GM12878 (cell line): ENCODE results near the gene TRAPPC2B. TPM values are rescaled to one million over a fixed set of nuclear protein-coding genes. Genes with fewer than 3 reads are reported as not detected.
A peak's percentile ranks its signal among the peaks of the same experiment; 100 is the strongest.

ENCODE experiments used
- ATF7 ChIP-seq: fragments of 450-650 bp; IDR thresholded peaks from 2 replicates; pipeline ENCODE4 v1.6.1; 2016; ENCODE audit warnings: low read depth, mild to moderate bottlenecking
- BHLHE40 ChIP-seq, 2 experiments: fragments of 450-650 bp in 1 of 2; IDR thresholded peaks; 2 replicates each; pipeline ENCODE4 v1.6.1; 2011 to 2017; ENCODE audit warnings: low read depth in 2 of 2, borderline replicate concordance in 1 of 2, improper control_type of control experiment in 1 of 2, low read length in 1 of 2, mild to moderate bottlenecking in 1 of 2
- CEBPZ ChIP-seq: fragments of 150-350 bp; IDR thresholded peaks from 2 replicates; pipeline ENCODE4 v1.6.1; 2016; ENCODE audit warnings: low read depth, low read length
- CREB1 ChIP-seq: IDR thresholded peaks from 2 replicates; pipeline ENCODE4 v1.6.1; 2012; ENCODE audit warnings: low read depth, mild to moderate bottlenecking, inconsistent platforms
- CTCF ChIP-seq, 3 experiments: IDR thresholded peaks in 2 of 3; conservative IDR thresholded peaks in 1 of 3; 2 replicates each; pipeline ENCODE4 v1.5.1; 2011; ENCODE audit warnings: low read depth in 3 of 3, low read length in 3 of 3, mild to moderate bottlenecking in 3 of 3, control low read depth in 2 of 3, moderate library complexity in 2 of 3, inconsistent platforms in 1 of 3, mixed read lengths in 1 of 3; ENCODE audit not compliant: control insufficient read depth in 2 of 3, insufficient read depth in 1 of 3; ENCODE audit errors: extremely low read depth in 1 of 3
- FOXM1 ChIP-seq: IDR thresholded peaks from 2 replicates; pipeline ENCODE4 v1.6.1; 2012; ENCODE audit warnings: low read depth, mild to moderate bottlenecking, inconsistent platforms, low read length, moderate library complexity
- GABPA ChIP-seq: IDR thresholded peaks from 2 replicates; pipeline ENCODE4 v1.6.1; 2014; ENCODE audit warnings: antibody characterized with exemption, low read depth, mild to moderate bottlenecking, inconsistent platforms
- HDGF ChIP-seq: fragments of 450-650 bp; IDR thresholded peaks from 2 replicates; pipeline ENCODE4 v1.6.1; 2016; ENCODE audit warnings: antibody characterized with exemption
- LARP7 ChIP-seq: fragments of 450-650 bp; IDR thresholded peaks from 2 replicates; pipeline ENCODE4 v1.6.1; 2017; ENCODE audit warnings: mild to moderate bottlenecking
- MTA3 ChIP-seq: IDR thresholded peaks from 2 replicates; pipeline ENCODE4 v1.6.1; 2012; ENCODE audit warnings: low read length, inconsistent platforms, borderline replicate concordance
- NBN ChIP-seq: fragments of 450-650 bp; IDR thresholded peaks from 2 replicates; pipeline ENCODE4 v1.6.1; 2016
- NFYB ChIP-seq: IDR thresholded peaks from 2 replicates; pipeline ENCODE4 v1.6.1; 2011; ENCODE audit warnings: low read depth, mild to moderate bottlenecking, low read length, improper control_type of control experiment, moderate library complexity; ENCODE audit not compliant: insufficient read depth
- NR2F1 ChIP-seq: fragments of 450-650 bp; conservative IDR thresholded peaks from 2 replicates; pipeline ENCODE4 v1.6.1; 2017; ENCODE audit warnings: mild to moderate bottlenecking
- POLR2A ChIP-seq: IDR thresholded peaks from 2 replicates; pipeline ENCODE4 v1.6.1; 2011; ENCODE audit warnings: low read depth, mild to moderate bottlenecking, low read length
- RBBP5 ChIP-seq: fragments of 200-600 bp; sonication (generic); conservative IDR thresholded peaks from 2 replicates; pipeline ENCODE4 v1.6.1; 2016
- SIN3A ChIP-seq: IDR thresholded peaks from 2 replicates; pipeline ENCODE4 v1.6.1; 2012; ENCODE audit warnings: low read depth, low read length, improper control_type of control experiment
- SIX5 ChIP-seq: IDR thresholded peaks from 2 replicates; pipeline ENCODE4 v1.6.1; 2011; ENCODE audit warnings: mild to moderate bottlenecking, low read depth, low read length, moderate library complexity; ENCODE audit not compliant: severe bottlenecking
- TBL1XR1 ChIP-seq: IDR thresholded peaks from 2 replicates; pipeline ENCODE4 v1.6.1; 2012; ENCODE audit warnings: low read depth, low read length, improper control_type of control experiment
- TCF12 ChIP-seq: IDR thresholded peaks from 2 replicates; pipeline ENCODE4 v1.6.1; 2011; ENCODE audit warnings: low read depth, mild to moderate bottlenecking, low read length
- TCF3 ChIP-seq: IDR thresholded peaks from 2 replicates; pipeline ENCODE4 v1.6.1; 2012; ENCODE audit warnings: low read depth, mild to moderate bottlenecking, low read length, borderline replicate concordance; ENCODE audit not compliant: insufficient read depth
- YBX1 ChIP-seq: fragments of 450-650 bp; IDR thresholded peaks from 2 replicates; pipeline ENCODE4 v1.6.1; 2016; ENCODE audit warnings: antibody characterized with exemption
- ZNF207 ChIP-seq: fragments of 450-650 bp; IDR thresholded peaks from 2 replicates; pipeline ENCODE4 v1.6.1; 2014; ENCODE audit warnings: antibody characterized with exemption, mild to moderate bottlenecking, borderline replicate concordance
- ZZZ3 ChIP-seq: IDR thresholded peaks from 2 replicates; pipeline ENCODE4 v1.6.1; 2011; ENCODE audit warnings: low read depth; ENCODE audit not compliant: control insufficient read depth, insufficient read length
- polyA plus RNA-seq, 11 experiments: library from polyadenylated mRNA; depleted of rRNA in 4 of 11; unstranded in 6 of 11; stranded (reverse) in 5 of 11; fragments of >200 nt; fragmentation: Nextera tagmentation in 4 of 11; fragmentation: Illumina TruSeq in 1 of 11; extraction: Ambion mirVana in 4 of 11; extraction: Trizol in 1 of 11; gene quantifications; 1 replicate in 1 of 11; 2 replicates in 10 of 11; pipeline versions ENCODE4 v1.2.1 to v1.2.3, GENCODE V29; 2011 to 2016; ENCODE audit warnings: inconsistent platforms in 2 of 11, missing spikeins in 2 of 11, low read depth in 1 of 11
- total RNA-seq, 4 experiments: library from RNA; depleted of rRNA in 3 of 4; stranded (reverse); fragments of >200 nt in 3 of 4; fragmentation: Illumina TruSeq in 1 of 4; extraction: Trizol in 1 of 4; gene quantifications; 2 replicates each; pipeline versions ENCODE4 v1.2.1 to v1.2.3, GENCODE V29; 2013 to 2021
- TF ChIP-seq, protein P1 (sequence below): fragments of 450-650 bp; IDR thresholded peaks from 2 replicates; pipeline ENCODE4 v1.6.1; 2014; ENCODE audit warnings: mild to moderate bottlenecking

Gene TRAPPC2B
- total and polyA plus RNA-seq, 10 of the 15 experiments (the other 5 are each of a cell fraction or from before 2014, with no cell fraction given), result 10.6 to 86.4 (median 25.6) TPM

DNA sequence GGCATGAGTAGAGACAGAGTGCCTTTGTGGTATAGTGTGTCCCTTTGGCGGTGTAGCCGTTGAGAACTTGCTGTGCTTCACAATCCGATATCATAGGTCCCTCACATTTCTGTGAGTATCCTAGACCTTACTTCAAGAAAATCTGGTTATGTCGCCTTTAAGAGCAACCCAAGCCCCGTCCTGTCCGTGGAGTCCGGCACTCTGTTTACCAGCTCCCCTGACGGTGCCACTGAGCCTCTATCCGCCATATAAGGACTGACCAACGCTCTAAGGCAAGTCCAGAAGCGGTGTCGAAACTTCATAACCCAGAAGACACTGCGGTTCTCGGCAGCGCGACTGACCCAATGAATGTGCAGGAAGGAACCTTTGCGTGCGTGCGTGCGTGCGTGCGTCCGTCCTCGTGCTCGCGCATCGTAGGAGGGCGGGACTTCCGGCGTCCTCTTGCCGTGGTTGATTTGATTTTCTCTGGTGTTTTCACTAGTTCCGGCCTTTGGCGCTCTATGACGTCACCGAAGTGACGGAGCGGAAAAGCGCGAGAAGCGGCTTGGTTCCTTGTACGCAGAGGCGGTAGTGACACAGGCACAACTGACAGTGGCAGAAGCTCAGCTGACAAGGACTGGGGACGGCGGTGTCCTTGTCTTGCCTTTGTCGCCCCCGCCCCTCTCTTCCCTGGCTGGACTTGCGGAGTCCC is at the start of gene TRAPPC2B, which contains the start of gene ZNF547 (continued):
- TF ChIP-seq CEBPZ (no peak), POLR2A (peak; percentile 95), ZZZ3 (no peak), NFYB (peak; percentile 31; the same call in 1 of the 2 replicates), ZNF207 (no peak; the same call in 1 of the 2 replicates), FOXM1 (no peak), NBN (peak; percentile 100), NR2F1 (no peak), RBBP5 (no peak), SIN3A (peak; percentile 77; the same call in 1 of the 2 replicates), CTCF (IDR thresholded peaks at IDR 0.05 in 2 of 3, conservative IDR thresholded peaks at IDR 0.05 in 1 of 3; ENCODE audit: control insufficient read depth in 2 of 3, extremely low read depth in 1 of 3, insufficient read depth in 1 of 3, low read depth in 3 of 3, low read length in 3 of 3) (no peak), TCF12 (0 out of 2 replicates have a peak, but pooled peaks have one; percentile 2), ATF7 (peak; percentile 100), BHLHE40 (IDR thresholded peaks at IDR 0.05; ENCODE audit: borderline replicate concordance in 1 of 2, low read depth in 2 of 2, low read length in 1 of 2) (peak; percentile 59 to 83), HDGF (peak; percentile 80; the same call in 1 of the 2 replicates), YBX1 (no peak), LARP7 (no peak), TBL1XR1 (no peak), SIX5 (peak; percentile 79), CREB1 (peak; percentile 100), GABPA (peak; percentile 96), MTA3 (no peak), TCF3 (no peak)
- TF ChIP-seq, protein P1, sequence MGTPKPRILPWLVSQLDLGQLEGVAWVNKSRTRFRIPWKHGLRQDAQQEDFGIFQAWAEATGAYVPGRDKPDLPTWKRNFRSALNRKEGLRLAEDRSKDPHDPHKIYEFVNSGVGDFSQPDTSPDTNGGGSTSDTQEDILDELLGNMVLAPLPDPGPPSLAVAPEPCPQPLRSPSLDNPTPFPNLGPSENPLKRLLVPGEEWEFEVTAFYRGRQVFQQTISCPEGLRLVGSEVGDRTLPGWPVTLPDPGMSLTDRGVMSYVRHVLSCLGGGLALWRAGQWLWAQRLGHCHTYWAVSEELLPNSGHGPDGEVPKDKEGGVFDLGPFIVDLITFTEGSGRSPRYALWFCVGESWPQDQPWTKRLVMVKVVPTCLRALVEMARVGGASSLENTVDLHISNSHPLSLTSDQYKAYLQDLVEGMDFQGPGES, result no peak
